OCI-LY1 (cell line): ENCODE results near the gene KAT14.
"Not testable (repeated sequence)": the region's sequence is repeated elsewhere in the genome, so short reads cannot be mapped to it uniquely, and the experiment has no call there.

Source experiments
- H2AFZ ChIP-seq: fragments of 200-600 bp; sonication (generic), shearing (Covaris generic); 2 replicates; pipeline ENCODE4 v1.6.0; 2014; ENCODE audit warnings: antibody characterized with exemption, mild to moderate bottlenecking, low read length
- H3F3A ChIP-seq: fragments of 200-600 bp; sonication (generic), shearing (Covaris generic); 2 replicates; pipeline ENCODE4 v1.6.0; 2014; ENCODE audit warnings: mild to moderate bottlenecking, antibody characterized with exemption, low read length, moderate library complexity; ENCODE audit not compliant: insufficient read depth
- H3K27ac ChIP-seq: fragments of 200-600 bp; sonication (generic); 2 replicates; pipeline ENCODE4 v1.5.1; 2014; ENCODE audit warnings: low read length, mixed run types, mild to moderate bottlenecking, low read depth; ENCODE audit not compliant: poor library complexity, severe bottlenecking
- H3K27me3 ChIP-seq: fragments of 200-600 bp; sonication (generic); 2 replicates; pipeline ENCODE4 v1.6.0; 2014; ENCODE audit warnings: antibody characterized with exemption, mild to moderate bottlenecking, low read length, moderate library complexity; ENCODE audit not compliant: insufficient read depth
- H3K36me3 ChIP-seq: fragments of 200-600 bp; sonication (generic); 2 replicates; pipeline ENCODE4 v1.6.1; 2014; ENCODE audit warnings: mild to moderate bottlenecking, antibody characterized with exemption, low read length, moderate library complexity, mixed read lengths; ENCODE audit not compliant: insufficient read depth
- H3K4me1 ChIP-seq: fragments of 200-600 bp; sonication (generic); 2 replicates; pipeline ENCODE4 v1.5.1; 2014; ENCODE audit warnings: mild to moderate bottlenecking, low read length, moderate library complexity; ENCODE audit not compliant: insufficient read depth, severe bottlenecking
- H3K4me2 ChIP-seq: fragments of 200-600 bp; sonication (generic), shearing (Covaris generic); 2 replicates; pipeline ENCODE4 v1.6.1; 2014; ENCODE audit warnings: low read length
- H3K4me3 ChIP-seq: fragments of 200-600 bp; sonication (generic); 2 replicates; pipeline ENCODE4 v1.5.1; 2014; ENCODE audit warnings: low read length, low read depth, mild to moderate bottlenecking, mixed read lengths; ENCODE audit not compliant: poor library complexity, severe bottlenecking
- H3K79me2 ChIP-seq: fragments of 200-600 bp; shearing (Covaris generic); 2 replicates; pipeline ENCODE4 v1.6.1; 2016; ENCODE audit warnings: mixed run types, low read length, mixed read lengths; ENCODE audit not compliant: insufficient read depth
- H3K9ac ChIP-seq: fragments of 200-600 bp; sonication (generic), shearing (Covaris generic); 2 replicates; pipeline ENCODE4 v1.6.1; 2014; ENCODE audit warnings: mild to moderate bottlenecking, low read length, mixed read lengths
- H3K9me2 ChIP-seq: fragments of 200-600 bp; sonication (generic), shearing (Covaris generic); 2 replicates; pipeline ENCODE4 v1.6.1; 2014; ENCODE audit warnings: low read depth, mild to moderate bottlenecking, low read length, mixed read lengths
- H3K9me3 ChIP-seq: fragments of 200-600 bp; shearing (Covaris generic); 2 replicates; pipeline ENCODE4 v1.6.1; 2014; ENCODE audit warnings: low read length, mixed read lengths
- H4K20me1 ChIP-seq: fragments of 200-600 bp; sonication (generic), shearing (Covaris generic); 2 replicates; pipeline ENCODE4 v1.6.0; 2016; ENCODE audit warnings: mild to moderate bottlenecking, low read length; ENCODE audit not compliant: insufficient read depth
- CTCF ChIP-seq: fragments of 200-600 bp; sonication (generic), shearing (Covaris generic); IDR thresholded peaks from 2 replicates; pipeline ENCODE4 v1.5.1; 2017; ENCODE audit warnings: mild to moderate bottlenecking, antibody characterized with exemption, low read length, moderate library complexity, mixed read lengths
- EZH2 ChIP-seq: fragments of 200-600 bp; sonication (generic), shearing (Covaris generic); IDR thresholded peaks from 2 replicates; pipeline ENCODE4 v1.8.0; 2017; ENCODE audit warnings: borderline replicate concordance, mixed run types, mild to moderate bottlenecking, antibody characterized with exemption, low read length, moderate library complexity, mixed read lengths

The KAT14 gene

DNA sequence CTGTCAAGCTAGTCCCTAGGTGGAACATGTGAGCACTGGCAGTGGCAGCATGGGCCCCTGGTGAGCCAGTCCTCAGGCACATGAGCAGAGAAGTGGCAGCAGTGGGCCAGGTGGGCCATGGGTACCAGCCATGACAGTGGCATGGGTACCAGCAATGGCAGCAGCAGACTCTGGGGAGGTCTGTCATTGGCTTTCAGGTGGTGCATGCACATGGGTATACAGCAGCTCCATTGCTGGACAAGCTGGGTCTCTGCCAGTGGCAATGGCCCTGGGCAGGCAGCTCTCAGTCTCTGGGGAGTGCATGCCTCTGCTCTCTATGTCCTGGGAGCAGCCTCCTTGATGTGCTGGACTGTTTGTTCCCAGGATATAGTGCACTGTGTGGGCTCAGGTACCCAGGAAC lies 65.3 kb downstream of the KAT14 start:
- no peak overlapping the region for H3K4me3 ChIP-seq
- no peak overlapping the region for H3K27ac ChIP-seq
- H3K4me2 ChIP-seq = no peak overlapping the region
- H3K9me2 ChIP-seq = no peaks in the 10 kb centered on the region
- H2AFZ ChIP-seq = no peak overlapping the region
- TF ChIP-seq EZH2 (no peak), CTCF (no peak)
- H3F3A ChIP-seq = no peaks in the 10 kb centered on the region
- no peaks in the 10 kb centered on the region for H3K79me2 ChIP-seq
- peaks cover 4% of the 10 kb centered on the region; the same call in 1 of the 2 replicates for H3K9me3 ChIP-seq
- H4K20me1 ChIP-seq = no peaks in the 10 kb centered on the region
- no peaks in the 10 kb centered on the region for H3K36me3 ChIP-seq
- no peaks in the 10 kb centered on the region for H3K4me1 ChIP-seq
- H3K27me3 ChIP-seq = no peaks in the 10 kb centered on the region
- H3K9ac ChIP-seq = no peak overlapping the region

DNA sequence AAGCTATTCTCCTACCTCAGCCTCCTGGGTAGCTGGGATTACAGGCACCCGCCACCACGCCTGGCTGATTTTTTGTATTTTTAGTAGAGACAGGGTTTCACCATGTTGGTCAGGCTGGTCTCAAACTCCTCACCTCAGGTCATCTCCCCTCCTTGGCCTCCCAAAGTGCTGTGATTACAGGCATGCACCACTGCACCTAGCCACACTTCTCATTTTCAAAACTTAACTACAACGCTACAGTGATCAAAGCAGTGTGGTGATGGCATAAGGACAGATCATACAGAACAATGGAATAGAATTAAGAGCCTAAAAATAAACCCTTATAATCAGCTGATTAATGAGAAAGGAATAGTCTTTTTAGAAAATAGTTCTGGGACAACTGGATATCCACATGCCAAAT lies 66.0 kb downstream of the KAT14 start:
- H3K9ac ChIP-seq, H4K20me1 ChIP-seq, H3K9me3 ChIP-seq, H3K79me2 ChIP-seq, H3K4me1 ChIP-seq, H3K36me3 ChIP-seq, H3K27me3 ChIP-seq, H3K9me2 ChIP-seq, H2AFZ ChIP-seq, H3K4me2 ChIP-seq, H3K27ac ChIP-seq, H3F3A ChIP-seq, H3K4me3 ChIP-seq: not testable (repeated sequence)

GRCh38 chr20:18213002-18213401 lies 75.3 kb downstream of the KAT14 start:
- Histone ChIP-seq H3K36me3 (no peaks in the 10 kb centered on the region), H3K79me2 (no peaks in the 10 kb centered on the region), H3K4me1 (no peaks in the 10 kb centered on the region), H4K20me1 (no peaks in the 10 kb centered on the region), H3K4me3 (no peak overlapping the region), H3K9me2 (no peaks in the 10 kb centered on the region), H3K9ac (no peak overlapping the region), H3K27ac (no peak overlapping the region), H3K9me3 (no peaks in the 10 kb centered on the region), H3K4me2 (no peak overlapping the region), H2AFZ (no peak overlapping the region), H3F3A (no peaks in the 10 kb centered on the region), H3K27me3 (no peaks in the 10 kb centered on the region; the same call in 1 of the 2 replicates)
- TF ChIP-seq EZH2 (no peak), CTCF (no peak)

DNA sequence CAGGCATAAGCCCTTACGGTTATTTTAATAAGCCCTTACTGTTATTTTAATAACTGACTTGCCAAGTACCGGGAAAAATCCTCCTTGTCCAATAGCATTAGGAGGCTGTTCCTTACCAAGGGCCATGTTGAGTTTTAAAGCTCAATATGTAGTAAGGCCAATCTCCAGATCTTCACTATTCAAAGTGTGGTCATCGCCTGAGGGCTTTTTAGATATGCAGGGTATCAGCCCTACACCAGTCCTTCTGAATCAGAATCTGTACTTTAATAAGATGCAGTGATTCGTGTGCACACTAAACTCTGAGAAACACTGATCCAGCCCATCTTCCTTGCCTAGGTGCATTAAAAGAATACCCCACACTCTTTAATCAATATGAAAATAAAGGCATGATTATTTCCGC lies 77.9 kb downstream of the KAT14 start:
- Histone ChIP-seq H3K9me2 (no peaks in the 10 kb centered on the region), H3K27me3 (no peaks in the 10 kb centered on the region; the same call in 1 of the 2 replicates), H3K9ac (no peak overlapping the region), H4K20me1 (no peaks in the 10 kb centered on the region), H3K27ac (no peak overlapping the region), H2AFZ (no peak overlapping the region), H3K36me3 (no peaks in the 10 kb centered on the region), H3K9me3 (no peaks in the 10 kb centered on the region), H3K4me3 (no peak overlapping the region), H3K4me1 (no peaks in the 10 kb centered on the region), H3K4me2 (no peak overlapping the region), H3K79me2 (no peaks in the 10 kb centered on the region), H3F3A (no peaks in the 10 kb centered on the region)
- TF ChIP-seq CTCF (no peak), EZH2 (no peak)
